Measurements from ENCODE around the gene PPP1R15A.

DNA sequence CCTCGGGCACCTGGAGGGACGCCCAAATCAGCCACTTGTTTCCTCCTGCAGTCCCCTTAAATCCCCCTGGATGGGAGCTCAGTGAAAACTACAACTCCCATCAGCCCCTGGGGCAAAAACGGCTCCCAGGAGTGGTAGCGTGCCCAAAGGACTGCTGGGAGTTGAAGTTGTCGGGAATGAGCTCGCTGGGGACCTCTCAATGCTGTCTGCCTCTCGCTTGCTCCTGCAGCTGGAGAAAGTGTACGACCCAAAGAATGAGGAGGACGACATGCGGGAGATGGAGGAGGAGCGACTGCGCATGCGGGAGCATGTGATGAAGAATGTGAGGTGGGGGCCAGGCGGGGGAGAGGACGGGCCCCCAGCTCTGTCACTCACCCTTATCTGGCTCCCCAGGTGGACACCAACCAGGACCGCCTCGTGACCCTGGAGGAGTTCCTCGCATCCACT lies 46.6 kb downstream of the PPP1R15A start:
- TF ChIP-seq CTCF (IDR thresholded peaks at IDR 0.05; ENCODE audit: low read length) (no peak), EZH2 (IDR thresholded peaks at IDR 0.05; ENCODE audit: borderline replicate concordance, low read length) (no peak)
